Progenitor cell of endocrine pancreas (in vitro differentiated cells): ENCODE measurements around the gene NOC2L. TPM values are rescaled to one million over a fixed set of nuclear protein-coding genes. Genes with fewer than 3 reads are reported as not detected.

Experiments
- DNase-seq: peaks from one replicate; pipeline ENCODE4 v3.0.0; 2021; ENCODE audit warnings: low spot score; ENCODE audit not compliant: unreplicated experiment
- H3K27ac Mint-ChIP-seq: 2 replicates; pipeline ENCODE4 v1.8.0; 2021; ENCODE audit warnings: mild to moderate bottlenecking, moderate library complexity, mixed read lengths
- H3K27me3 Mint-ChIP-seq: 2 replicates; pipeline ENCODE4 v1.8.0; 2021; ENCODE audit warnings: mixed read lengths
- H3K36me3 Mint-ChIP-seq: 2 replicates; pipeline ENCODE4 v1.8.0; 2022; ENCODE audit warnings: mixed read lengths; ENCODE audit not compliant: insufficient read depth
- H3K4me1 Mint-ChIP-seq: 2 replicates; pipeline ENCODE4 v1.8.0; 2021; ENCODE audit warnings: low read depth, mixed read lengths
- H3K4me3 Mint-ChIP-seq: 2 replicates; pipeline ENCODE4 v1.8.0; 2021; ENCODE audit warnings: low read depth, mild to moderate bottlenecking, moderate library complexity, mixed read lengths
- H3K9me3 Mint-ChIP-seq: 2 replicates; pipeline ENCODE4 v1.8.0; 2021; ENCODE audit warnings: low read depth, mixed read lengths
- CTCF ChIP-seq: fragments of 200-600 bp; sonication (generic); IDR thresholded peaks from one replicate; pipeline ENCODE4 v1.5.0; 2021; ENCODE audit warnings: antibody characterized with exemption, mild to moderate bottlenecking; ENCODE audit not compliant: unreplicated experiment
- total RNA-seq: library from RNA; stranded (reverse); gene quantifications from 2 replicates; pipeline ENCODE4 v1.2.1, GENCODE V29; 2021

The NOC2L gene
- total RNA-seq, 1 donor from 2014 or later = 78.2 TPM

- no peaks in the 10 kb centered on the region for H3K36me3 Mint-ChIP-seq
- H3K27me3 Mint-ChIP-seq = peaks cover 35% of the 10 kb centered on the region
- no peak overlapping the region for H3K27ac Mint-ChIP-seq
- H3K4me3 Mint-ChIP-seq = no peak overlapping the region
- no peaks in the 10 kb centered on the region for H3K9me3 Mint-ChIP-seq
- no peak for DNase-seq
- peaks cover 22% of the 10 kb centered on the region for H3K4me1 Mint-ChIP-seq
- TF ChIP-seq CTCF = no peak
Measured at GRCh38 chr1:936348-937264, 22.4 kb downstream of the NOC2L start.

GRCh38 chr1:935751-936231 is 23.3 kb downstream of the NOC2L start:
- Mint-ChIP-seq H3K36me3 (no peaks in the 10 kb centered on the region), H3K27ac (no peak overlapping the region), H3K4me3 (no peak overlapping the region), H3K27me3 (peaks cover 38% of the 10 kb centered on the region), H3K4me1 (peaks cover 19% of the 10 kb centered on the region), H3K9me3 (no peaks in the 10 kb centered on the region)
- no peak for TF ChIP-seq CTCF
- DNase-seq = no peak

- no peaks in the 10 kb centered on the region for H3K36me3 Mint-ChIP-seq
- TF ChIP-seq CTCF = no peak
- no peaks in the 10 kb centered on the region for H3K9me3 Mint-ChIP-seq
- H3K4me3 Mint-ChIP-seq = no peak overlapping the region
- H3K27ac Mint-ChIP-seq = peak overlapping the region; percentile 9
- H3K4me1 Mint-ChIP-seq = peaks cover 19% of the 10 kb centered on the region
- H3K27me3 Mint-ChIP-seq = peaks cover 41% of the 10 kb centered on the region
- DNase-seq = no peak
Measured at GRCh38 chr1:934991-935750, 23.9 kb downstream of the NOC2L start.

GRCh38 chr1:933603-933940 is 25.5 kb downstream of the NOC2L start:
- Mint-ChIP-seq H3K36me3 (no peaks in the 10 kb centered on the region), H3K4me1 (peaks cover 16% of the 10 kb centered on the region)
- DNase-seq = no peak

More at GRCh38 chr1:933603-933940, 25.5 kb downstream of the NOC2L start:
- no peak for TF ChIP-seq CTCF
- H3K9me3 Mint-ChIP-seq = no peaks in the 10 kb centered on the region
- H3K27me3 Mint-ChIP-seq = peaks cover 47% of the 10 kb centered on the region
- no peak overlapping the region for H3K27ac Mint-ChIP-seq
- H3K4me3 Mint-ChIP-seq = no peak overlapping the region
